ENCODE measurements around the gene PRKCH.

PRKCH gene

GRCh38 chr14:61557262-61557661, 235.9 kb downstream of the PRKCH start:
- no peak overlapping the region for H3K4me2 ChIP-seq (ENCODE audit: insufficient read depth, low read length)
- H3K9ac ChIP-seq (ENCODE audit: low read depth, low read length) = no peak overlapping the region
- ATAC-seq (ENCODE audit: insufficient read depth, low read depth) (peak; percentile 62), DNase-seq (peak; percentile 46)
- H4K20me1 ChIP-seq (ENCODE audit: insufficient read depth, low read length) = no peaks in the 10 kb centered on the region
- H3K27me3 ChIP-seq (ENCODE audit: insufficient read depth, low read length, poor library complexity) = no peaks in the 10 kb centered on the region
- peaks cover 26% of the 10 kb centered on the region for H3K4me1 ChIP-seq (ENCODE audit: insufficient read depth, low read length)
- no peaks in the 10 kb centered on the region for H3K79me2 ChIP-seq (ENCODE audit: insufficient read depth, low read length)
- no peaks in the 10 kb centered on the region for H3K9me3 ChIP-seq (ENCODE audit: insufficient read depth, low read length, severe bottlenecking)
- no peak overlapping the region for H2AFZ ChIP-seq (ENCODE audit: low read depth, low read length)
- H3K27ac ChIP-seq (ENCODE audit: low read length) = no peak overlapping the region
- H3K4me3 ChIP-seq (ENCODE audit: low read depth in 1 of 2, low read length in 2 of 2) = no peak overlapping the region
- peaks cover 2% of the 10 kb centered on the region; the same call in 1 of the 2 replicates for H3K36me3 ChIP-seq (ENCODE audit: insufficient read depth, low read length)
- TF ChIP-seq CTCF (IDR thresholded peaks at IDR 0.05; ENCODE audit: borderline replicate concordance, extremely low read depth, low read length, poor library complexity, severe bottlenecking) = no peak

- Histone ChIP-seq H3K79me2 (ENCODE audit: insufficient read depth, low read length) (no peaks in the 10 kb centered on the region), H3K4me3 (ENCODE audit: low read depth in 1 of 2, low read length in 2 of 2) (no peak overlapping the region), H3K4me1 (ENCODE audit: insufficient read depth, low read length) (peaks cover 20% of the 10 kb centered on the region), H3K9ac (ENCODE audit: low read depth, low read length) (no peak overlapping the region), H4K20me1 (ENCODE audit: insufficient read depth, low read length) (no peaks in the 10 kb centered on the region), H3K9me3 (ENCODE audit: insufficient read depth, low read length, severe bottlenecking) (no peaks in the 10 kb centered on the region), H3K4me2 (ENCODE audit: insufficient read depth, low read length) (no peak overlapping the region), H3K27me3 (ENCODE audit: insufficient read depth, low read length, poor library complexity) (no peaks in the 10 kb centered on the region), H3K36me3 (ENCODE audit: insufficient read depth, low read length) (no peaks in the 10 kb centered on the region), H2AFZ (ENCODE audit: low read depth, low read length) (no peak overlapping the region), H3K27ac (ENCODE audit: low read length) (no peak overlapping the region)
- TF ChIP-seq CTCF (IDR thresholded peaks at IDR 0.05; ENCODE audit: borderline replicate concordance, extremely low read depth, low read length, poor library complexity, severe bottlenecking) (no peak), EZH2 (IDR thresholded peaks at IDR 0.05; ENCODE audit: borderline replicate concordance, low read depth, low read length, severe bottlenecking) (no peak)
- DNase-seq = no peak
- ATAC-seq (ENCODE audit: insufficient read depth, low read depth) = no peak
Measured at GRCh38 chr14:61557854-61558253, 236.5 kb downstream of the PRKCH start.

- no peak overlapping the region for H3K27ac ChIP-seq (ENCODE audit: low read length)
- no peak for DNase-seq
- H3K4me3 ChIP-seq (ENCODE audit: low read depth in 1 of 2, low read length in 2 of 2) = no peak overlapping the region
- H3K9me3 ChIP-seq (ENCODE audit: insufficient read depth, low read length, severe bottlenecking) = no peaks in the 10 kb centered on the region
- H3K36me3 ChIP-seq (ENCODE audit: insufficient read depth, low read length) = no peaks in the 10 kb centered on the region
- peaks cover 16% of the 10 kb centered on the region for H3K4me1 ChIP-seq (ENCODE audit: insufficient read depth, low read length)
- H3K27me3 ChIP-seq (ENCODE audit: insufficient read depth, low read length, poor library complexity) = no peaks in the 10 kb centered on the region
- no peaks in the 10 kb centered on the region for H4K20me1 ChIP-seq (ENCODE audit: insufficient read depth, low read length)
- H3K79me2 ChIP-seq (ENCODE audit: insufficient read depth, low read length) = no peaks in the 10 kb centered on the region
- TF ChIP-seq CTCF (IDR thresholded peaks at IDR 0.05; ENCODE audit: borderline replicate concordance, extremely low read depth, low read length, poor library complexity, severe bottlenecking) = no peak
- no peak for TF ChIP-seq EZH2 (IDR thresholded peaks at IDR 0.05; ENCODE audit: borderline replicate concordance, low read depth, low read length, severe bottlenecking)
- no peak overlapping the region for H3K4me2 ChIP-seq (ENCODE audit: insufficient read depth, low read length)
- no peak for ATAC-seq (ENCODE audit: insufficient read depth, low read depth)
- no peak overlapping the region for H3K9ac ChIP-seq (ENCODE audit: low read depth, low read length)
- H2AFZ ChIP-seq (ENCODE audit: low read depth, low read length) = no peak overlapping the region
Measured at GRCh38 chr14:61558271-61558670, 236.9 kb downstream of the PRKCH start.

GRCh38 chr14:61559641-61560201, 238.3 kb downstream of the PRKCH start:
- Histone ChIP-seq H2AFZ (ENCODE audit: low read depth, low read length) (no peak overlapping the region), H3K36me3 (ENCODE audit: insufficient read depth, low read length) (no peaks in the 10 kb centered on the region), H3K9ac (ENCODE audit: low read depth, low read length) (no peak overlapping the region), H3K27ac (ENCODE audit: low read length) (no peak overlapping the region), H3K4me3 (ENCODE audit: low read depth in 1 of 2, low read length in 2 of 2) (no peak overlapping the region), H3K4me2 (ENCODE audit: insufficient read depth, low read length) (no peak overlapping the region), H3K4me1 (ENCODE audit: insufficient read depth, low read length) (peaks cover 7% of the 10 kb centered on the region), H3K9me3 (ENCODE audit: insufficient read depth, low read length, severe bottlenecking) (no peaks in the 10 kb centered on the region), H3K79me2 (ENCODE audit: insufficient read depth, low read length) (no peaks in the 10 kb centered on the region), H4K20me1 (ENCODE audit: insufficient read depth, low read length) (no peaks in the 10 kb centered on the region), H3K27me3 (ENCODE audit: insufficient read depth, low read length, poor library complexity) (no peaks in the 10 kb centered on the region)
- DNase-seq = no peak
- TF ChIP-seq EZH2 (IDR thresholded peaks at IDR 0.05; ENCODE audit: borderline replicate concordance, low read depth, low read length, severe bottlenecking) = no peak
- ATAC-seq (ENCODE audit: insufficient read depth, low read depth) = no peak
